Activated naive CD4-positive, alpha-beta T cell treated with anti-CD3 and anti-CD28 coated beads for 36 hours (primary cell): ENCODE data around the gene MRPL46. TPM values are rescaled to one million over a fixed set of nuclear protein-coding genes. Genes with fewer than 3 reads are reported as not detected.
A peak's percentile ranks its signal among the peaks of the same experiment; 100 is the strongest.

Source experiments
- CTCF ChIA-PET: fragments of 350-600 bp; sonication (Branson Sonifier 250); formaldehyde crosslinking; loops from one replicate; lab custom pipeline; 2021; ENCODE audit warnings: antibody characterized with exemption; lab: Charles Lee
- DNase-seq: peaks from one replicate; pipeline ENCODE4 v3.0.0-alpha.2; 2020
- H3K27ac Mint-ChIP-seq: one replicate; pipeline ENCODE4 v1.8.0; 2021; ENCODE audit warnings: mild to moderate bottlenecking, mixed read lengths
- H3K27me3 Mint-ChIP-seq: one replicate; pipeline ENCODE4 v1.8.0; 2021; ENCODE audit warnings: low read depth, mixed read lengths
- H3K36me3 Mint-ChIP-seq: one replicate; pipeline ENCODE4 v1.8.0; 2021; ENCODE audit warnings: low read depth, mixed read lengths
- H3K4me1 Mint-ChIP-seq: one replicate; pipeline ENCODE4 v1.8.0; 2021; ENCODE audit warnings: low read depth, mixed read lengths
- H3K4me3 Mint-ChIP-seq: one replicate; pipeline ENCODE4 v1.8.0; 2021; ENCODE audit warnings: mild to moderate bottlenecking, moderate library complexity, mixed read lengths
- H3K9me3 Mint-ChIP-seq: one replicate; pipeline ENCODE4 v1.8.0; 2021; ENCODE audit warnings: mixed read lengths
- intact Hi-C: fragments of 100-400 bp; cut with micrococcal nuclease; formaldehyde crosslinking; loops from one replicate; pipeline ENCODE4 v1.15.1; 2023
- total RNA-seq, 2 experiments: library from RNA; stranded (reverse); gene quantifications; one replicate each; pipeline ENCODE4 v1.2.3, GENCODE V29; 2021

MRPL46 gene
- total RNA-seq, 2 experiments from 2014 or later, result 29.1 to 29.2 TPM

GRCh38 chr15:88454867-88455810, 12.0 kb downstream of the MRPL46 start:
- Mint-ChIP-seq H3K27me3 (no peaks in the 10 kb centered on the region), H3K27ac (no peak overlapping the region), H3K4me1 (peaks cover 5% of the 10 kb centered on the region), H3K4me3 (no peak overlapping the region), H3K36me3 (peaks cover 8% of the 10 kb centered on the region), H3K9me3 (no peaks in the 10 kb centered on the region)
- peak; percentile 76 for DNase-seq
- intact Hi-C loops, result loop anchor here (5.0 kb wide), 2 partner anchors 68 to 123 kb away; no protein-coding TSS in a partner anchor
- CTCF ChIA-PET, result interaction anchor here (0.7 to 3.8 kb wide), 16 partner anchors 9 to 216 kb away, joined by 3 to 17 read pairs (median 4); partner anchors contain the start of gene MRPL46

DNA sequence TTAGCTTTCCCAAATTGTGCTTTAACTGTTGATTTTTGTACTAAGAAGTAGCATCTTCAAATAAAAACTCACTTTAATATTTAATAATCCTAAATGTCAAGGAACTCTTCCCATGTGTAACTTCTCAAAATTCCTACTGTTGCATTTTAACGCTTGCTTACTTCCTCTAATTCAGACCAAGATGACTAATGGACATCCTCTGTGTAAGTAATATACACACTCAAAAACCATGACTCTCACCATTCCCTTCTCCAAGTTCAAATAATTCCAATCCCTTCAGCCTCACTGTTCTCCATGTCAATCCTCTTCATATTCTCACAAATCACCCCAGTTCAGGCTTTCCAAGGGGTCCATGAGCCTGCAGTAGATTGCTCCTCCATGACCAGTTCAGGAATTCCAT, 13.0 kb downstream of the MRPL46 start:
- H3K4me1 Mint-ChIP-seq, result peaks cover 9% of the 10 kb centered on the region
- peaks cover 5% of the 10 kb centered on the region for H3K36me3 Mint-ChIP-seq
- no peak overlapping the region for H3K4me3 Mint-ChIP-seq
- DNase-seq, result no peak
- CTCF ChIA-PET, result interaction anchor here (0.7 to 3.8 kb wide), 12 partner anchors 9 to 216 kb away, joined by 3 to 17 read pairs (median 6); no protein-coding TSS in a partner anchor
- intact Hi-C loops, result loop anchor here (5.0 kb wide), 2 partner anchors 67 to 122 kb away; no protein-coding TSS in a partner anchor
- no peaks in the 10 kb centered on the region for H3K9me3 Mint-ChIP-seq
- H3K27me3 Mint-ChIP-seq, result peaks cover 4% of the 10 kb centered on the region
- no peak overlapping the region for H3K27ac Mint-ChIP-seq

DNA sequence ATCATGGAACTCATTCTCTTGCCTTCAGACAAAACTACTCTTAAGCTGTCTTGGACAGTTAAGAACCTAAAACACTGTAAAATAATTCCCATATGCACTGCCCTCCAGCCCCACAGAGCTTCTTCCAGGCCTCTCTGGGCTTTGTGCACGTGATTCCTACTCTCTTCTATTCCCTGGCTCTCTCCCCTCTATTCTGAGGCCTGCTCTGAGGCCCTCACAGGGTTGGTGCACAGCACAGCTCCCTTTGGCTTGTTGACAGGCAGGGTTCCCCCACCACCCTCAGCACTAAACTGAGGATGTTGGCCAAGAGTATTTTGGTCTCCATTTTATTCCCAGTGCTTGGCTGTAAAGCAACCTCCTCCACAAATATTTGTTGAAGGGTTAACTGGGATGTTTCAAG, 13.5 kb downstream of the MRPL46 start:
- Mint-ChIP-seq H3K4me3 (no peak overlapping the region), H3K27me3 (peaks cover 4% of the 10 kb centered on the region), H3K27ac (no peak overlapping the region), H3K4me1 (peaks cover 9% of the 10 kb centered on the region), H3K9me3 (no peaks in the 10 kb centered on the region), H3K36me3 (peaks cover 5% of the 10 kb centered on the region)
- no peak for DNase-seq
- CTCF ChIA-PET, result interaction anchor here (2.0 to 3.8 kb wide), 2 partner anchors 179 to 207 kb away, joined by 7 to 17 read pairs; no protein-coding TSS in a partner anchor
- intact Hi-C loops, result loop anchor here (5.0 kb wide), 2 partner anchors 66 to 121 kb away; no protein-coding TSS in a partner anchor

- H3K27me3 Mint-ChIP-seq, result peaks cover 4% of the 10 kb centered on the region
- intact Hi-C loops, result loop anchor here (1.0 to 5.0 kb wide), 3 partner anchors 63 to 206 kb away; no protein-coding TSS in a partner anchor
- CTCF ChIA-PET, result interaction anchor here (0.6 to 3.9 kb wide), 16 partner anchors 11 to 214 kb away, joined by 3 to 30 read pairs (median 4); partner anchors contain the start of gene NTRK3
- no peaks in the 10 kb centered on the region for H3K36me3 Mint-ChIP-seq
- H3K4me1 Mint-ChIP-seq, result peaks cover 5% of the 10 kb centered on the region
- H3K9me3 Mint-ChIP-seq, result no peaks in the 10 kb centered on the region
- no peak overlapping the region for H3K27ac Mint-ChIP-seq
- no peak overlapping the region for H3K4me3 Mint-ChIP-seq
- peak; percentile 87 for DNase-seq
Observed at GRCh38 chr15:88450125-88450798, 16.9 kb downstream of the MRPL46 start.

- CTCF ChIA-PET, result interaction anchor here (0.6 to 3.9 kb wide), 11 partner anchors 12 to 203 kb away, joined by 3 to 30 read pairs (median 3); no protein-coding TSS in a partner anchor
- intact Hi-C loops, result no loop called here
- Mint-ChIP-seq H3K9me3 (no peaks in the 10 kb centered on the region), H3K27ac (no peak overlapping the region), H3K4me3 (no peak overlapping the region), H3K36me3 (no peaks in the 10 kb centered on the region), H3K4me1 (peaks cover 3% of the 10 kb centered on the region), H3K27me3 (peaks cover 4% of the 10 kb centered on the region)
- no peak for DNase-seq
Observed at GRCh38 chr15:88449581-88449980, 17.6 kb downstream of the MRPL46 start.

GRCh38 chr15:88448991-88449461, 18.2 kb downstream of the MRPL46 start:
- Mint-ChIP-seq H3K9me3 (no peaks in the 10 kb centered on the region), H3K4me1 (peaks cover 3% of the 10 kb centered on the region), H3K4me3 (no peak overlapping the region), H3K27ac (no peak overlapping the region), H3K36me3 (no peaks in the 10 kb centered on the region), H3K27me3 (peaks cover 4% of the 10 kb centered on the region)
- CTCF ChIA-PET, result interaction anchor here (0.9 to 3.9 kb wide), 6 partner anchors 13 to 203 kb away, joined by 3 to 30 read pairs (median 4); no protein-coding TSS in a partner anchor
- DNase-seq, result no peak
- intact Hi-C loops, result no loop called here

GRCh38 chr15:88447741-88448140, 19.4 kb downstream of the MRPL46 start:
- CTCF ChIA-PET, result interaction anchor here (0.7 to 1.6 kb wide), 4 partner anchors 140 to 217 kb away, joined by 3 to 5 read pairs (median 3); no protein-coding TSS in a partner anchor
- Mint-ChIP-seq H3K27me3 (peaks cover 9% of the 10 kb centered on the region), H3K27ac (no peak overlapping the region), H3K9me3 (peaks cover 10% of the 10 kb centered on the region), H3K4me1 (peaks cover 3% of the 10 kb centered on the region), H3K4me3 (no peak overlapping the region), H3K36me3 (no peaks in the 10 kb centered on the region)
- intact Hi-C loops, result no loop called here
- DNase-seq, result no peak

DNA sequence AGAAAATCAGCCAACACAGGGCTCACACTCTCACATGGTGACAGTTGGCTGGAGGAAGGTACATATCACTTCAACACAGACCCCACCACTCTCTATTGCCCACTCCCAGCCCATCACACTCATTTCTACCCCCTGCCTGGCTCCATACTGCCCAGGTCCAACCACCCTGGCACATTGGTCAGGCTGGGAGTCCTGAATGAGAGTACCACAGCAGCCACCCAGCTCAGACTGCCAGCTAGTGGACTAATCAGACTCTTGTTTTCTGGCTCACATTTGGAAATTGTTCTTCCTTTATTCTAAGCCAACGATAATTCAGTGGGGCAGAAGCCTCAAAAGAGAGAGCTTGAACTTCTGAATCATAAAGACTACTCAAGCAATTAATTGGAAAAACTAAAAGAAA, 20.0 kb downstream of the MRPL46 start:
- Mint-ChIP-seq H3K4me3 (no peak overlapping the region), H3K27ac (no peak overlapping the region), H3K27me3 (peaks cover 12% of the 10 kb centered on the region), H3K36me3 (no peaks in the 10 kb centered on the region), H3K9me3 (peaks cover 10% of the 10 kb centered on the region), H3K4me1 (peaks cover 3% of the 10 kb centered on the region)
- DNase-seq, result no peak
- intact Hi-C loops, result no loop called here
- CTCF ChIA-PET, result interaction anchor here (1.2 to 1.6 kb wide), 2 partner anchors 201 to 203 kb away, joined by 3 to 5 read pairs; no protein-coding TSS in a partner anchor

GRCh38 chr15:88441076-88441730, 26.0 kb downstream of the MRPL46 start:
- intact Hi-C loops, result no loop called here
- H3K27me3 Mint-ChIP-seq, result peaks cover 29% of the 10 kb centered on the region
- CTCF ChIA-PET, result no interaction called here

DNA sequence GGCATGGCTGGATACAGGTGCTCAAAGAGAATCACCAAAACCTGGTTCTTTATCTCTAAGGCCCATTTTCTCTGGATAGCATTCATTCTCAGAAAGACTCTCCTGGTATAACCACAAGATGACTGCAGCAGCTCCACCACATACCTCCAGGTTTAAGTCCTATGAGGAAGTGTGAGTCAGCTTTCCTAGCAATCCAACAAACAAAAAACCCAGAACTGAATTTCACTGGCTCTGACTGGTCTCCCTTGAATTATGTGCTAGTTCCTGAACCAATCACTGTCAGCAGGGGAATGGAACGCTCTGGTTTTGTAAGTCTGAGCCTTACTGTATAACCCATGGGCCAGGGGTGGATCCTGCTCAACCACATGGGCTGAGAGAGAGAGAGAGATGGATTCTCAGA, 27.2 kb downstream of the MRPL46 start:
- Mint-ChIP-seq H3K9me3 (peaks cover 10% of the 10 kb centered on the region), H3K4me3 (no peak overlapping the region), H3K27ac (no peak overlapping the region), H3K27me3 (peaks cover 32% of the 10 kb centered on the region), H3K4me1 (no peaks in the 10 kb centered on the region), H3K36me3 (no peaks in the 10 kb centered on the region)
- CTCF ChIA-PET, result interaction anchor here (2.4 kb wide), 1 partner anchor 15 kb away, joined by 7 read pairs; no protein-coding TSS in a partner anchor
- intact Hi-C loops, result no loop called here
- no peak for DNase-seq

More at GRCh38 chr15:88441076-88441730, 26.0 kb downstream of the MRPL46 start:
- H3K36me3 Mint-ChIP-seq, result no peaks in the 10 kb centered on the region
- H3K9me3 Mint-ChIP-seq, result peaks cover 10% of the 10 kb centered on the region
- H3K27ac Mint-ChIP-seq, result no peak overlapping the region
- H3K4me3 Mint-ChIP-seq, result no peak overlapping the region
- H3K4me1 Mint-ChIP-seq, result no peaks in the 10 kb centered on the region
- DNase-seq, result no peak

GRCh38 chr15:88438181-88438580, 29.0 kb downstream of the MRPL46 start:
- CTCF ChIA-PET, result interaction anchor here (2.4 kb wide), 1 partner anchor 17 kb away, joined by 7 read pairs; no protein-coding TSS in a partner anchor
- peaks cover 3% of the 10 kb centered on the region for H3K9me3 Mint-ChIP-seq
- no peak overlapping the region for H3K4me3 Mint-ChIP-seq
- DNase-seq, result no peak
- intact Hi-C loops, result no loop called here
- no peaks in the 10 kb centered on the region for H3K36me3 Mint-ChIP-seq
- no peaks in the 10 kb centered on the region for H3K4me1 Mint-ChIP-seq
- no peak overlapping the region for H3K27ac Mint-ChIP-seq
- H3K27me3 Mint-ChIP-seq, result peaks cover 29% of the 10 kb centered on the region
